HG02610 (cell line): Measurements from ENCODE around the gene WBP1.
"Not testable (repeated sequence)": the region's sequence is repeated elsewhere in the genome, so short reads cannot be mapped to it uniquely, and the experiment has no call there.

Experiments used
- ATAC-seq: cut with Tn5 transposase; IDR thresholded peaks from one replicate; pipeline ENCODE4 v1.9.1; 2021; ENCODE audit warnings: mild to moderate bottlenecking, moderate library complexity; ENCODE audit not compliant: unreplicated experiment

WBP1 gene

DNA sequence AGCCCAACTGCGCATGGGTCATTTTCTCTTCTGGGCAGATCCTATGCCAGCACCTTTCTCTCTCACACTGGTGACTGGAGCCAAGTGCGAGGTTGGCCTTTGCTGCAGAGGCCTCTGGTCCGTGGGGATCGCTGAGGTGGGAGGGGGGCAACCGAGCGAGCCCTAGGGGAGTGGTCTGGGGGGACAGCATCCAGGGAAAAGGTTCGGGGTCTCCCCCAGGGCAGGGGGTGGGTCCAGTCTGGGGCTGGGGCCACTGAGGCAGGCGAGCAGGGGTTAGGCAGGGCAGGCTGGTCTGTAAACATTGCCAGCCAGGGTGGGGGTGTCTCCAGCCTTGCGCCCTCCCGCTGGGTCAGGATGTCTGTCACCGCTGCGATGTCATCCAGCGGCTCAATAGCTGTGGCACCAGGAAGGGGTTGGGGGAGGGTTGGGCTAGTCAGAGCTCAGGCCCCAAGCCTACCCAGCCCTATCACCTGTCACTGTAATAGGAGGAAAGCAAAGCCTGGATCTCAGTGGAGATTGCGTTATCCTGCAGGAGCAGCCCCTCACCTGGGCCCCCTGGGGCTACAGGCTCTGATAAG is 32.0 kb upstream of the WBP1 start:
- no peak for ATAC-seq

- ATAC-seq = no peak
Observed at GRCh38 chr2:74427551-74427950, 30.7 kb upstream of the WBP1 start.

DNA sequence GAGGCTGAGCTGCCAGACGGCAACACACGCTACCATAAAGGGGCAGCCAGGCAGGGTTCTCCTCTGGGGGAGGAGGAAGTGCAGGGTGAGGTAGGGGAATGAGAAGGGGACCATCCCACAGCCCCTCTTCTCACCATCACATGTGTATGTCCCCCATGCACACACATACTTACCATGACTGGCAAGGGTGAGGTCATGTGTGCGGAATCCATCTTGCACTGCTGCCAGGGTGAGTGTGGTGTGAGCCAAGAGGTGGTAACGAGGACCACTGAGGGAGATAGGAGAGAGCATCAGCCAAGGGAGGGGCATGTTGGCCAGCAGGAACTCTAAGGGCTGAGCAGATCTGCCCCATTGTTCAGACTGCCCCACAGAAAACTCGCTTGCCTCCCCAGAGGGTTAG is 29.6 kb upstream of the WBP1 start:
- no peak for ATAC-seq

GRCh38 chr2:74429487-74430451 is 28.5 kb upstream of the WBP1 start:
- no peak for ATAC-seq

DNA sequence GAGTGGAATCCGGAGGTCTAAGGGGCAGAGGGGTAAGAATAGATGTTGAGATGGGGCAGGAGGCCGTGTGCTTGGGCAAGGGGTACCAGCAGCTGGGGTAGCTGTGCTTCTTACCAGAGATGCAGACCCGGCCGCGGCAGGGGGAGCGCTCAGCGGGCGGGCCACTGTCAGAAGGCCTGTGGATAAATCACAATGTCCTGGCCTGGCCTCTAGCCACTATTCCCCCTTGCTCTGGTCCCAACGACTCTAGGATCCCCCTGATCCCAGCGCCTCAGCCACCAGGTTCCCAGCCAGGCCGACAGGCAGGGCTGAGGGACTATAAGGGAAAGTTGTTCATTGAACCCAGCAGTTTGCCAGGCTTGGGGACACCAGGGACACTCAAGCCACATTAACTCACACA is 27.7 kb upstream of the WBP1 start:
- no peak for ATAC-seq

GRCh38 chr2:74436111-74436805 is 22.0 kb upstream of the WBP1 start:
- ATAC-seq = no peak

DNA sequence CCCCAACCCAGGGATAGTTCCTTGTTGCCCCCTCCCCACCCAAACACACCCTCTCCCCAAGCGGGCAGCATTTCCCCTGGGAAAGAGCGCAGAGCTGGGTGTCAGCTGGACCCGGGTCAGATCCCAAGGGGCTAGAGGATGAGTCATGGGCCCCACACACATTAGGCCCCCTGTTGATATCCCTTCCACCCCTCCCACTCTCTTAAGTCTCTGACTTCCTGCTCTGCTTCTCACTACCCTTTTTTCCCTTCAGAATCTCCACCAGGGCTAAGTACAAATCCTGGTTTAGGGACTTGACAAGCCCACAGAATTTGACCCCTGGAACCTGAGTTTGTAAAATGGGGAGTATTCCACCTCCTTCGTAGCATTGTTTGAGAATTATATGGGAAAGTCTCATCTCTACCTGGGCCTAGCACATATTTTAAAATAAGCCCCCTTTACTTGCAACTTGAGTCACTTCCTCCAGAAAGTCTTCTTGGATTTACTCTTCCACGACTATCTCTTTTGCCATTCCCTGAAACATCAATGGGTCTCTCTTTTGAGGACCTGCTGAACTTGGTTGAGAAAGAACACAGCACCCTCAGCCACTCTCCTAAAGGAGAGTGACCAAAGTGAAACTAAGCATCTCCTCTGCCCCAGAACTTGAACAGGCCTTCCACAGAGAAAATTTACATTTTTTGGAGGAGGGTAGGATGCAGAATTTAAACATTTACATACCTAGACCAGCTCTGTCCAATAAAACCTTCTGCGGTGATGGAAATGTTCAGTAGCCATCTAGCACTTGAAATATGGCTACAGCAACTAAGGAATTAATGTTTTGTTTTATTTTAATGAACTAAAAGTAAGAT is 21.2 kb upstream of the WBP1 start:
- no peak for ATAC-seq

- no peak for ATAC-seq
Observed at GRCh38 chr2:74438248-74438647, 20.0 kb upstream of the WBP1 start.

GRCh38 chr2:74439373-74439772 is 18.9 kb upstream of the WBP1 start:
- ATAC-seq = no peak

DNA sequence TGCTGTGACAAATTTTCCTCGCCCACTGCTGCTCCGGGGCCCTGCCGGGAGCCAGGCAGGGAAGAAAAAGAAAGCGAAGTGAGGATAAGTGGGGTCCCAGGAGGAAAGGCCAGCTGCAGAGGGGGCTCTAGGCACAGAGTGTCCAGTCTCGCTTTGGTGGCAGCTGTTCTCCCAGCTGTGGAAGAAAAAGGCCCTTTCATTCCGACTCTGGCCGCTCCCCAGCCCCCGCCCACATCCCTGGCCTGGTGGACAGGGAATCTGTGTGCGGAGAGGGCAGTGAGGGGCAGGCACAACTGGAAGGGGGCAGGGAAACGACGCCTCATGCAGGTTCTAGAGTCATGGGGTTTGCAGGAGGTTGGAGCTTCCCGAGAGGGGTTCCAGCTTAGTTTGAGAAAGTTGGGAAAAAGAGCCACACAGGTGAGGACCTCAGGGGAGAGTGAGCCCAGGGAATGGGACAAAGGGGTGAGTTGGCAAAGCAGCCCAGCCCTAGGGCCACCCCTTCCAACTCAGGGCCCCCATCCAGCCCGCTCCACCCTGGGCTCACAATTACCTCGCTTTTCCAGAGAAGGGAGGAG is 18.3 kb upstream of the WBP1 start:
- no peak for ATAC-seq

- peak; percentile 91 for ATAC-seq
Observed at GRCh38 chr2:74440378-74441169, 17.7 kb upstream of the WBP1 start.

DNA sequence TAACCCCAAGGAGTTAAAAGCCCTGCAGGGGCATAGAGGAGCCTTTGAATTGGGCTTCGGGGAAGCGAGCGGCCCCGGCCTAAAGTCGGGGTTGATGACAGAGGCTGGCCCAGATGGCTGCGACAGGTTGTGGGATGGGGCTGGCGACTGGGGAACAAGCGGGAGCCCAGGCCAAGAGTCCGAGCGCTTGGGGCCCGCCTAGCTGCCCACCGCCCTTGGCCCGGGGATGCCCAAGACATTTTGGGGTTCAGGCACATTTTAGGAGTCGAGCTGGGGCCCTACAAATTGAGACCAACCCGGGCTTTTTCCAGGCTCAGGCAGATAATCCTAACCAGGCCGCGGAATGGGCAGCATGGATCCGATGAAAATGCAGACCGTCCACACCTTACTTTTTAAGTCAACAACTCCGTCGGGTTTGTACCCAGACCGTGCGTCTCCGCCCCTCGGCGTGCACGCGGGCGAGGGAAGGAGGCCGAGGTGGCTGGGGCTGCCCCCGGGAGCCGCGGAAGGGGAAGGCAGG is 17.0 kb upstream of the WBP1 start:
- ATAC-seq = no peak

GRCh38 chr2:74441690-74442482 is 16.4 kb upstream of the WBP1 start, which contains the start of gene RTKN:
Gene RTKN, minus strand, starts transcription at chr2:74441937. Its CDS starts 121 bp downstream, at chr2:74441816.
- peak; percentile 27 for ATAC-seq

- not testable (repeated sequence) for ATAC-seq
Observed at GRCh38 chr2:74442483-74443297, 15.5 kb upstream of the WBP1 start.

- no peak for ATAC-seq
Observed at GRCh38 chr2:74444498-74445318, 13.5 kb upstream of the WBP1 start.

DNA sequence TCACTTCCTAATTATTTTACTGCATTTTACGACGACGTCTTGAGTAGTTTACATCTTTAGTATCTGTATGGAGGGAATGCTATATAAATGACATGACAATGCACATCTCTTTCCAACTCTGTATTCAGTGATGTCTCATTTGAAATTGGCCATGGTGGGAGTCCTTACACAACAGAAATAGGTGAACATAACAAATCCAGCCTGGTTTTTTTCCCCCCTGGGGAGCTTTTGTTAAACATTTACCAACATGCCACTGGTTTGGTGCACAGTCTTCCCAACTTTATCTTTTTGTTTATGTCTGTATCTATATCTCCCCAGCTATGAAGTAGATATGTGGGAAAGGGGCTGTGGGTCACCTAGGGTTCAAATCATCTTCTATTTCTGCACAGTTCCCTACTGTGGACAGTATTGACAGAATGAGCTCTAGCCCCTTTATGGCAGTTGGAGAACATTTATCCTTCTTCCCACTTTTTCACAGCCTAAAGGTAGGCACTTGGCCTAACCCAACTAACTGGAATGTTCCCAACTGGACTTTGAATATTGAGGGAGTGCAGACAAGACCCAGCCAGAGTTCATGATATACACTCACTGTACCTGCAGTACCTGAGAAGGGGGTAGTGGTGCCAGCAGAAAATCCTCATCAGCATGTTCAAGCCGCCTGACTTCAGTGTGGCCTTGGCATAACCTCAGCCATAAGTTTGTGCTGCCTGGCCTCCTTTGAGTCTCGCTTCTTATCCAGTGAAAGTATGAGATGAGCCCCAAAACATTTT is 10.8 kb upstream of the WBP1 start:
- ATAC-seq = no peak
